HG03432 (cell line): Measurements from ENCODE around the gene SRL.
A peak's percentile ranks its signal among the peaks of the same experiment; 100 is the strongest.
"Not testable (repeated sequence)": the region's sequence is repeated elsewhere in the genome, so short reads cannot be mapped to it uniquely, and the experiment has no call there.

Experiments
- ATAC-seq: cut with Tn5 transposase; IDR thresholded peaks from one replicate; pipeline ENCODE4 v1.9.1; 2021; ENCODE audit warnings: mild to moderate bottlenecking, moderate library complexity; ENCODE audit not compliant: unreplicated experiment

Gene SRL

GRCh38 chr16:4261557-4262172 is 19.8 kb upstream of the SRL start:
- no peak for ATAC-seq

GRCh38 chr16:4260360-4260759 is 18.5 kb upstream of the SRL start:
- no peak for ATAC-seq

- ATAC-seq, result no peak
Observed at GRCh38 chr16:4257646-4258556, 16.0 kb upstream of the SRL start.

GRCh38 chr16:4253394-4254150 is 11.7 kb upstream of the SRL start:
- peak; percentile 97 for ATAC-seq

- ATAC-seq, result not testable (repeated sequence)
Observed at GRCh38 chr16:4253012-4253393, 11.1 kb upstream of the SRL start.

- no peak for ATAC-seq
Observed at GRCh38 chr16:4249530-4250308, 7.8 kb upstream of the SRL start.

GRCh38 chr16:4247460-4247784 is 5.5 kb upstream of the SRL start:
- no peak for ATAC-seq

GRCh38 chr16:4246777-4247459 is 5.0 kb upstream of the SRL start:
- no peak for ATAC-seq

- ATAC-seq, result no peak
Observed at GRCh38 chr16:4245077-4245791, 3.4 kb upstream of the SRL start.

GRCh38 chr16:4244254-4245076 is 2.6 kb upstream of the SRL start:
- ATAC-seq, result no peak

- no peak for ATAC-seq
Observed at GRCh38 chr16:4241258-4241927, 487 bp downstream of the SRL start.

- no peak for ATAC-seq
Observed at GRCh38 chr16:4240624-4241023, 1.3 kb downstream of the SRL start.

GRCh38 chr16:4239682-4240175 is 2.2 kb downstream of the SRL start:
- no peak for ATAC-seq

GRCh38 chr16:4239020-4239419 is 2.9 kb downstream of the SRL start:
- no peak for ATAC-seq

- no peak for ATAC-seq
Observed at GRCh38 chr16:4233431-4233830, 8.4 kb downstream of the SRL start.

GRCh38 chr16:4232541-4233386 is 9.1 kb downstream of the SRL start:
- ATAC-seq, result no peak

- ATAC-seq, result no peak
Observed at GRCh38 chr16:4231886-4232285, 10.0 kb downstream of the SRL start.
